ENCODE data around the gene HYCC2.

The HYCC2 gene

GRCh38 chr2:201021914-201022313 is 49.6 kb downstream of the HYCC2 start:
- no peak overlapping the region for H3K4me2 ChIP-seq (ENCODE audit: low read length)
- peaks cover 9% of the 10 kb centered on the region for H3K79me2 ChIP-seq (ENCODE audit: control insufficient read depth, low read length)
- H3K9me3 ChIP-seq (ENCODE audit: control insufficient read depth, insufficient read depth, low read length), result no peaks in the 10 kb centered on the region
- no peak overlapping the region for H3K4me3 ChIP-seq (ENCODE audit: low read length)
- H3K27ac ChIP-seq (ENCODE audit: low read depth, low read length), result no peak overlapping the region
- no peak for TF ChIP-seq EZH2phosphoT487 (IDR thresholded peaks at IDR 0.05; ENCODE audit: borderline replicate concordance, low read length)
- TF ChIP-seq, protein P1, sequence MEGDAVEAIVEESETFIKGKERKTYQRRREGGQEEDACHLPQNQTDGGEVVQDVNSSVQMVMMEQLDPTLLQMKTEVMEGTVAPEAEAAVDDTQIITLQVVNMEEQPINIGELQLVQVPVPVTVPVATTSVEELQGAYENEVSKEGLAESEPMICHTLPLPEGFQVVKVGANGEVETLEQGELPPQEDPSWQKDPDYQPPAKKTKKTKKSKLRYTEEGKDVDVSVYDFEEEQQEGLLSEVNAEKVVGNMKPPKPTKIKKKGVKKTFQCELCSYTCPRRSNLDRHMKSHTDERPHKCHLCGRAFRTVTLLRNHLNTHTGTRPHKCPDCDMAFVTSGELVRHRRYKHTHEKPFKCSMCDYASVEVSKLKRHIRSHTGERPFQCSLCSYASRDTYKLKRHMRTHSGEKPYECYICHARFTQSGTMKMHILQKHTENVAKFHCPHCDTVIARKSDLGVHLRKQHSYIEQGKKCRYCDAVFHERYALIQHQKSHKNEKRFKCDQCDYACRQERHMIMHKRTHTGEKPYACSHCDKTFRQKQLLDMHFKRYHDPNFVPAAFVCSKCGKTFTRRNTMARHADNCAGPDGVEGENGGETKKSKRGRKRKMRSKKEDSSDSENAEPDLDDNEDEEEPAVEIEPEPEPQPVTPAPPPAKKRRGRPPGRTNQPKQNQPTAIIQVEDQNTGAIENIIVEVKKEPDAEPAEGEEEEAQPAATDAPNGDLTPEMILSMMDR (IDR thresholded peaks at IDR 0.05; ENCODE audit: low read depth, low read length, poor library complexity, severe bottlenecking), result no peak
- peaks cover 2% of the 10 kb centered on the region; the same call in 1 of the 2 replicates for H3F3A ChIP-seq (ENCODE audit: control insufficient read depth, insufficient read depth)
- no peaks in the 10 kb centered on the region for H4K20me1 ChIP-seq (ENCODE audit: control insufficient read depth, insufficient read depth, low read depth, low read length)
- H3K36me3 ChIP-seq (ENCODE audit: control insufficient read depth, low read length), result peaks cover 8% of the 10 kb centered on the region
- H3K9me2 ChIP-seq (replicated peaks; ENCODE audit: control insufficient read depth, low read length), result no peaks in the 10 kb centered on the region
- H3K4me1 ChIP-seq (ENCODE audit: control insufficient read depth, low read length), result no peaks in the 10 kb centered on the region
- H3K27me3 ChIP-seq (ENCODE audit: control insufficient read depth, low read length), result no peaks in the 10 kb centered on the region

Measured in DOHH2 (cell line).